ENCODE measurements around the gene ZNF823. TPM values are rescaled to one million over a fixed set of nuclear protein-coding genes. Genes with fewer than 3 reads are reported as not detected.

Gene ZNF823
- total and polyA plus RNA-seq, 2 of the 13 experiments (the other 11 are each of a cell fraction or from before 2014, with no cell fraction given): 5.7 to 11.7 TPM

GRCh38 chr19:11693505-11694499, 44.9 kb downstream of the ZNF823 start (continued):
- TF ChIP-seq FLYWCH1 (CRISPR knock-in tag; IDR thresholded peaks at IDR 0.05): no peak
- TF ChIP-seq ZNF235 (CRISPR knock-in tag; IDR thresholded peaks at IDR 0.05; ENCODE audit: borderline replicate concordance): no peak
- no peak for TF ChIP-seq AKAP8 (CRISPR knock-in tag; IDR thresholded peaks at IDR 0.05)
- peak; percentile 46; the same call in 1 of the 2 replicates for TF ChIP-seq ATF2 (CRISPR knock-in tag; IDR thresholded peaks at IDR 0.05)
- no peak for TF ChIP-seq JUND (CRISPR knock-in tag; IDR thresholded peaks at IDR 0.05)
- no peak for TF ChIP-seq ZNF263 (CRISPR knock-in tag; IDR thresholded peaks at IDR 0.05)
- no peak for TF ChIP-seq TCF12 (IDR thresholded peaks at IDR 0.05)
- no peak for TF ChIP-seq TCF12 (CRISPR knock-in tag; IDR thresholded peaks at IDR 0.05)
- TF ChIP-seq ZNF446 (CRISPR knock-in tag; IDR thresholded peaks at IDR 0.05): no peak
- no peak for TF ChIP-seq TP53 (CRISPR knock-in tag; conservative IDR thresholded peaks at IDR 0.05)
- TF ChIP-seq PITX1 (CRISPR knock-in tag; IDR thresholded peaks at IDR 0.05): peak; percentile 39; the same call in 1 of the 2 replicates
- TF ChIP-seq CTCF (CRISPR knock-in tag; IDR thresholded peaks at IDR 0.05): peak; percentile 25; the same call in 1 of the 2 replicates
- TF ChIP-seq ZFP36L1 (CRISPR knock-in tag; IDR thresholded peaks at IDR 0.05): no peak
- peak; percentile 91 for TF ChIP-seq CHD2 (IDR thresholded peaks at IDR 0.05; ENCODE audit: low read depth, low read length)
- no peak for TF ChIP-seq ARHGAP35 (CRISPR knock-in tag; IDR thresholded peaks at IDR 0.05; ENCODE audit: borderline replicate concordance)
- TF ChIP-seq, protein P1, sequence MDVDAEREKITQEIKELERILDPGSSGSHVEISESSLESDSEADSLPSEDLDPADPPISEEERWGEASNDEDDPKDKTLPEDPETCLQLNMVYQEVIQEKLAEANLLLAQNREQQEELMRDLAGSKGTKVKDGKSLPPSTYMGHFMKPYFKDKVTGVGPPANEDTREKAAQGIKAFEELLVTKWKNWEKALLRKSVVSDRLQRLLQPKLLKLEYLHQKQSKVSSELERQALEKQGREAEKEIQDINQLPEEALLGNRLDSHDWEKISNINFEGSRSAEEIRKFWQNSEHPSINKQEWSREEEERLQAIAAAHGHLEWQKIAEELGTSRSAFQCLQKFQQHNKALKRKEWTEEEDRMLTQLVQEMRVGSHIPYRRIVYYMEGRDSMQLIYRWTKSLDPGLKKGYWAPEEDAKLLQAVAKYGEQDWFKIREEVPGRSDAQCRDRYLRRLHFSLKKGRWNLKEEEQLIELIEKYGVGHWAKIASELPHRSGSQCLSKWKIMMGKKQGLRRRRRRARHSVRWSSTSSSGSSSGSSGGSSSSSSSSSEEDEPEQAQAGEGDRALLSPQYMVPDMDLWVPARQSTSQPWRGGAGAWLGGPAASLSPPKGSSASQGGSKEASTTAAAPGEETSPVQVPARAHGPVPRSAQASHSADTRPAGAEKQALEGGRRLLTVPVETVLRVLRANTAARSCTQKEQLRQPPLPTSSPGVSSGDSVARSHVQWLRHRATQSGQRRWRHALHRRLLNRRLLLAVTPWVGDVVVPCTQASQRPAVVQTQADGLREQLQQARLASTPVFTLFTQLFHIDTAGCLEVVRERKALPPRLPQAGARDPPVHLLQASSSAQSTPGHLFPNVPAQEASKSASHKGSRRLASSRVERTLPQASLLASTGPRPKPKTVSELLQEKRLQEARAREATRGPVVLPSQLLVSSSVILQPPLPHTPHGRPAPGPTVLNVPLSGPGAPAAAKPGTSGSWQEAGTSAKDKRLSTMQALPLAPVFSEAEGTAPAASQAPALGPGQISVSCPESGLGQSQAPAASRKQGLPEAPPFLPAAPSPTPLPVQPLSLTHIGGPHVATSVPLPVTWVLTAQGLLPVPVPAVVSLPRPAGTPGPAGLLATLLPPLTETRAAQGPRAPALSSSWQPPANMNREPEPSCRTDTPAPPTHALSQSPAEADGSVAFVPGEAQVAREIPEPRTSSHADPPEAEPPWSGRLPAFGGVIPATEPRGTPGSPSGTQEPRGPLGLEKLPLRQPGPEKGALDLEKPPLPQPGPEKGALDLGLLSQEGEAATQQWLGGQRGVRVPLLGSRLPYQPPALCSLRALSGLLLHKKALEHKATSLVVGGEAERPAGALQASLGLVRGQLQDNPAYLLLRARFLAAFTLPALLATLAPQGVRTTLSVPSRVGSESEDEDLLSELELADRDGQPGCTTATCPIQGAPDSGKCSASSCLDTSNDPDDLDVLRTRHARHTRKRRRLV (CRISPR knock-in tag; IDR thresholded peaks at IDR 0.05): no peak
- no peak for TF ChIP-seq FOSL1 (CRISPR knock-in tag; IDR thresholded peaks at IDR 0.05; ENCODE audit: borderline replicate concordance)
- TF ChIP-seq PRMT3 (CRISPR knock-in tag; IDR thresholded peaks at IDR 0.05; ENCODE audit: borderline replicate concordance, low read depth): 0 out of 2 replicates have a peak, but pooled peaks have one; percentile 1
- no peak for TF ChIP-seq HBP1 (CRISPR knock-in tag; IDR thresholded peaks at IDR 0.05; ENCODE audit: low read depth)
- TF ChIP-seq HCFC1 (IDR thresholded peaks at IDR 0.05; ENCODE audit: low read depth, low read length): no peak
